GM18907 (cell line): ENCODE data around the gene NFATC2.
A peak's percentile ranks its signal among the peaks of the same experiment; 100 is the strongest.

Source experiments
- ATAC-seq: cut with Tn5 transposase; IDR thresholded peaks from one replicate; pipeline ENCODE4 v1.9.1; 2021; ENCODE audit warnings: mild to moderate bottlenecking, moderate library complexity; ENCODE audit not compliant: unreplicated experiment

Gene NFATC2

DNA sequence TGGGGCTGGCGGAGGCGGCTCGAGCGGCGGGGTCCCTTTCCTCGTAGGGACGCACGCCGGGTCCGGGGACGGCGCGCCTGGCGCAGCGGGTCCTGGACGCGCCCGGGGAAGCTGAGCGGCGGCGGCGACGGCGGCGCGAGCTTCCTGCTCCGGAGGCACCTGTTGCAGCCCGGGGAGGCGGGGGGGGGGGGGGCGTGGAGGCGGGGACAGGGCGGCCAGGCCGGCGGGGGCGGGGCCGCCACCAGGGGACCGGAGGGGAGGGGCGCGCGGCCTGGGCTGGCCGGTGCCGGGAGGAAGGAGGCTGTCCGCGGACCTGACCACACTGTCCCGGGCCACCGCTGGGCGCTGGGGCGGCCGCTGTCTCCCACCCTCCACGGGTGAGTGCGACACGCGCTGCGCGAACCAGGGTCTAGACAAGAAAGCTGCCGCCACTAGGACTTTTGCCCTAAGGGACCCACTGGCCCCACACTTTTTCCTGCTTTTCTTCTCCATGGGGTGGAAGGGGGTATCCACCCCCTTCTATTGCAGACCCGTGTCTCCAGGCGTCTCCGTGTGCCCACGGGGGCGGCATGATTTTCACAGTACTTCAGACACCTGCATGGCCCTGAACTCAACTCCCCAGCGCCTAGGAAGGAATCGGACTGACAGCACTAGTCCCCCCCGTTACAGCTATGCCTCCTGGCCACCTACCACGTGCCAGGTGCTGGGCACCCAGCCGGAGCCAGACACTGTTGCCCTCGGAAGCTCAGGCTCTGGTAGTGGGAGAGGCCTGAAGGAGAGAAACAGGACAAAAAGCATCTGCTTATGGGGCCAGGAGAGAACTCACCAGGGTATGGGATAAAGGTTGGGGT is at the start of gene NFATC2:
NFATC2 (minus strand) TSS at position 149 of the 851 bp plus-strand sequence. CDS start 220 bp downstream, outside the sequence.
- ATAC-seq: peak; percentile 37

DNA sequence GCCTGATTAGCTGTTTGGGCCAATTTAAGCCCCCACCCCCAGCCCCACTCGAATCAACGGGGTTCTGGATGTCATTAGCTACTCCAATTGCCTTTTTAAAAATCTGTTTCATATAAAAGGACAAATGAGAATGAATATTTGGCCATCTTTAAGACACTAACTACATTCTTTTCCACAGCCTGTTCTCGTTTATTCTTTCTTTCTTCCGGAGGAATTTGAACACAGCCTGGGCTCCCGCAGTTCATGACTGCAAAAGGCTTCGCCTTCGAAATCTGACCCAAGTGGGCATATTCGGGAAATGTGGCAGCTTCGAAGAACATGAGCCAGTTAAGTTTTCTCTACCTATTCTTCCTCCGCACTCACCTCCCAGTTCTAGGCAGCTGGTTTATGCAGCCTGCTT is 49.4 kb upstream of the NFATC2 start:
- no peak for ATAC-seq

DNA sequence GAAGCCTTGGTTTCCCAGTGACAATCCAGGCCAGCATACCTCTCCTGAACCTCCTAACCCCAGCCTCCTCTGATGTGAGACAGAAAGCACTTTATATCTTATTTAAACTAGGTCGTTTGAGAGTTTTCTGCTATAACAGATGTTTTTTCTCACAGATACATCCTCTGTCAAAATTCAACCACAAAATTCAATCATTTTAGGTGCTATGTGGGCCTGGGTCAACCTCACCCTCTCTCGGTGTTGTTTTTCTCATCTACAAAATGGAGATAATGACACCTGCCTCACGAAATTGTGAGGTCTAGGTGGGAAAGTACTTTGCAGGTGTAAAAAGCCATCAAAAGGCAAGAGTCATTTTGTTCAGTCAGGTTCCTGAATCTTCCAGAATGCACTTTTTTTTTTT is 46.2 kb upstream of the NFATC2 start:
- ATAC-seq: no peak

GRCh38 chr20:51587145-51587544 is 44.6 kb upstream of the NFATC2 start:
- no peak for ATAC-seq

- no peak for ATAC-seq
Observed at GRCh38 chr20:51586005-51586440, 43.5 kb upstream of the NFATC2 start.

DNA sequence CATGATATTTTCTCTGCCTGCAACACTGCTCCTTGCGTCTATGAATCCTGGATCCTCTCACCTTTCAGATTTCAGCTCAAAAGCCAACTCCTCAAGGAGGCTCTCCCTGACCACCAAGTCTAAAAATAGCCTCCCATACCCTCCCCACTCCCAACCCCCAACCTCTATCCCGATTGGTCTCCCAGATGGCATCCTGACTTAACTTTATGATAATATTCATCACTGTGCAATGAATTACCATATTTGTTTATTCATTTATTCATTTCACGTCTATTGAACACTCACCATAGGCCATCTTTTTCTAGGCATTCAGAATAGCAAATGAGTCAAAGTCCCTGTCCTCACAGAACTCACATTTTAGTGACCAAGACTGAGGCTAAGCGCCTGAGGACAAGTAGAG is 42.6 kb upstream of the NFATC2 start:
- ATAC-seq: no peak

- ATAC-seq: no peak
Observed at GRCh38 chr20:51584737-51585136, 42.2 kb upstream of the NFATC2 start.

GRCh38 chr20:51584116-51584515 is 41.6 kb upstream of the NFATC2 start:
- no peak for ATAC-seq

DNA sequence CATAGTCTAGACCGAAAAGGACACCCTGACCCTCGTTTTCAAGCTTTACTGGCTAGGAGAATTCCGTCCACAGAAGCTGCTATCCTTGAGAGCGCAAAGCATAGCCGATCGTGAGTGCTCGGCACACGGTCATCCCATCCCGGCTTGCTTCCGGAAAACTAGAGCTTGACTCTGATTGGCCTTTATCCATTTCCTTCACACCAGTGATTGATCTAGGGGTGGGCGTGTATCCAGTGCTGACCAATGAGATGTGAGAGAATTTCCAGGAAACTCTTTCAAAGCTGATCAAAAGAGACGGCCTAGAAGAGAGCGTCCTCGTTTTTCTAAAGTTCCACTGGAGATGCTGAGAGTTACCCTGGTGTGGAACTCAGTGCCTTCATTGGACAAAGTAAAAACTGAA is 41.0 kb upstream of the NFATC2 start:
- ATAC-seq: no peak

- no peak for ATAC-seq
Observed at GRCh38 chr20:51583073-51583472, 40.6 kb upstream of the NFATC2 start.

DNA sequence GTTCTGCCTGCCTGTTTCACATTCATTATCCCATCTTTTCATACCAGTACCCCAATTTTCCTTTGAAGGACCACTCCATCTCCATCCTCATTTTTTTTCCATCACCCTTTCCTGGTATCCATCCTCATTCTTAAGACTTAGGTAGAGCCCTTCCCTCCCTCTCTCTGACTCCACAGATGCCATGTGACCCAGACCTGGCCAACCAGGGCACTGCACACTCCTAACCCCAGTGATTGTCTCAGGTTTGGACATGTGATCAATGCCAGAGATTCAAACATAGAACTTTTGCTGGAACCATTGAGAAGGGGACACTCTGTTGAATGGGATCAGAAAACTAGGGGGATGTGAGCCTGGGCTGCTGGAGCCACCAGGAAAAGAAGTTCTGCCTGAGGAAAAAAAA is 39.1 kb upstream of the NFATC2 start:
- no peak for ATAC-seq

- no peak for ATAC-seq
Observed at GRCh38 chr20:51579137-51579536, 36.6 kb upstream of the NFATC2 start.

- no peak for ATAC-seq
Observed at GRCh38 chr20:51578145-51578459, 35.6 kb upstream of the NFATC2 start.

GRCh38 chr20:51577432-51578144 is 35.1 kb upstream of the NFATC2 start:
- ATAC-seq: no peak

DNA sequence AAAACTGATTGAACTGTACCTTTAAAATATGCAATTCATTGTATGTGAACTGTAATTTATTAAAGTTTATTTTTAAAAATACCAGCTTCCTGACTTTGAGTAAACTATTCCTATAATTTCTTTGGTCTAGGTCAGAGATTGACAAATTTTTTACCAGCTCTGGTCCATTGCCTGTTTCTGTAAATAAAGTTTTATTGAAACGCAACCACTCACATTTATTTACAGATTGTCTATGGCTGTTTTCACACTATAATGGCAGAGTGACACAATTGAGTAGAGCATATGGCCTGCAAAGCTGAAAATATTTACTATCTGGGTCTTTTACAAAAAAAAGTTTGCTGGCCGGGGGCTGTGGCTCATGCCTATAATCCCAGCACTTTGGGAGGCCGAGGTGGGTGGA is 33.0 kb upstream of the NFATC2 start:
- no peak for ATAC-seq

DNA sequence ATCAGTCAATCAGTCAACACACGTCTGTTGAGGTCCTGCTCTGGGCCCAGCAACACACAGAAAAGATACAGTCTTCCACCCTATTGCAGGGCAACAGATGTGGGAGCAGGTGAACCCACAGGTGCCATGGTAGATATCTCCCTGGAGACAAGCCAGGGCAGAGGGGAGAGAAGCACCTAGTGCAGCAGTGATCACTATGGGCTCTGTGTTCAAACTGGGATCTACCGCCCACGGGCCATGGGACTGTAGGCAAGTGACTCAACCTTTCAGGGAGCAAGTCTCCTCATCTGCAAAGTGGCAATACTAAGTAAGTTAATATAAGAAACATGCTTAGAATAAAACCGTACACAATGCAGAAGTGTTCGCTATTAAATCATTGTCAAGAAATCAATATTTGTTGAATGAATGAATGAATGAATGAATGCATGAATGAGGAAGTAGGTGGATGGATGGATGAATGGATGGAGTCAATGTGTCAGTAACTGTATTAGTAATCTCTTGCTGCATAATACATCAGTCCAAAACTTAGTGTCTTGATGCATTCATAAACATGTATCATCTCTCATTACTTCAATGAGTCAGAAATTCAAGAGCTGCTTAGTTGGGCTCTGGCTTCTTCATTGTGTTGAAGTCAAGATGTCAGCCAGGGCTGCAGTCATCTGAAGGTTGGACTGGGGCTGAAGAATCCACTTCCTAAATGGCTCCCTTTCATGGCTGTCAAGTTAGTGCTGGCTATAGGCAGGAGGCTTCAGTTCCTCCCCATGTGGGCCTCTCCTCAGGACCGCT is 31.9 kb upstream of the NFATC2 start:
- ATAC-seq: no peak

DNA sequence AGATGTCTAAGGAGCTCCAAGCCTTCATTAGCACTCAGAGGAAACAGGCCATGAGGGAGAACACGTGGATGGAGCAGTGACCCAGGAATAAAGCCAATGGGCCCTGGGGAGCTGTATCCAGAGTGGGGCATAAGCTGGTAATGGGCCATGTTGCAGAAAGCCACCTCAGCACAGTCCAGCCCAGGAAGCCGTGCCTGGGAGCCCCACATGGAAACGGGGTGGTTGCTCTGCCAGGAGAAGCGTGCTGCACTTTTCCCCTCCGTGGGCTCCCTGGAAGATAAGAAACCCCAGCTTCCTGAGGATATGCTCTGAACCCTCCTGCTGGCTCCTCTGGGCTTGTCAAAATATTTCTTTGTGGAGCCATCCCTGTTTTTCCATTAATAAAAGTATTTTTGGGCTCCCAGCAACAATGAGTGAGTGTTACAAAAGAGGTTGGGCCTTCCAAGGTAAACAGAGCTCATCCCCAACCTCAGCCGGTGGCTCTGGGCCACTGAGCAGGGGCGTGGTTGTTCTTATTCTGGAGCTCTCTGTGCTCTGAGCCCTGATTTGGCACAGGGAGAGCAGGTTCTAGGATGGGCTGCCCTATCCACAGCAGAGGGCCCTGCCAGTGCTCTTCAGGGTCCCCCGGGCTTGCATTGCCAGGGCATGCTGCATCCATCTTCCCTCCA is 31.2 kb upstream of the NFATC2 start:
- ATAC-seq: no peak

GRCh38 chr20:51571460-51571794 is 28.9 kb upstream of the NFATC2 start:
- ATAC-seq: no peak

DNA sequence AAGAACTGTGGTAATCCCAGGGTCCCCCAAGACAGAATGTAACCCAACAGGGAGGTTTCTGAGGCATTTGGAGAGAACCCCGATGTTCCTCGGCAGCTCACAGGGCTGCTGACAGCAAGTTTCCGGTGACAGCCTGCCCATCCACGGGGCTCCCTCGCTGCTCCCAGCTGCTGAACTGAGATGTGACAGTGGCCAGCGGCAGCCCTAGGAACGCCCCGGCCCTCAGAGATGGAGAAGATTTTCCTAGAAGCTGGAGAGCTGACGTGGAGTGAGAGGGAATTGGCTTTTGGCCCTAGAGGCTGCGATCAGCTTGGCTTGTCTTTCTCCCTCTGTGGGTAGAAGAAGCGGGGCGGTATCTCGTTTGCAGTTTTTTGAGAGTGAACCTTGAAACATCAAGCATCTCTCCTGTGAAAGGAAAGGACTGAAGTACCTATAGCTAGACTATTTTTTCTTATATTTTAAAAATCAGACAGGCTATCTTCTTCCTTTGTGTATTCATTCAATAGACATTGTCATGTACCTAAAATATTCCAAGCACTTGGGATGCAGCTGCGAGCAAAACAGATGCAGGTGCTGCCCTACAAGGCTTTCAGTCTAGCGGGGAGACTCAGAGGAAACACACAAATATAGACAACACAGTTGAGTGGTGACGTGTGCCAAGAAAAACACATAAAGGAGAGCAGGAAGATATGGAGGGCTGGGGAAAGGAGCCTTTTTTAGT is 28.4 kb upstream of the NFATC2 start:
- no peak for ATAC-seq
